HCT116 (cell line): Measurements from ENCODE around the gene TMCC1. TPM values are rescaled to one million over a fixed set of nuclear protein-coding genes. Genes with fewer than 3 reads are reported as not detected.

ENCODE experiments used
- ATAC-seq: fragments of 200-7000 bp; cut with Tn5 transposase; 2 replicates; pipeline ENCODE4 v1.9.1; 2020; ENCODE audit warnings: mild to moderate bottlenecking, moderate library complexity
- BruUV-seq: library from RNA; stranded (reverse); fragments of 400-500 nt; replicated peaks from 2 replicates; lab custom pipeline; 2021; lab: Mats Ljungman, UMichigan
- CTCF ChIA-PET: fragments of 300-600 bp; sonication (Branson Sonifier 250); formaldehyde crosslinking; loops from one replicate; lab custom pipeline; 2021; ENCODE audit warnings: antibody characterized with exemption; lab: Charles Lee
- POLR2A ChIA-PET: fragments of 300-600, 350-600 bp; sonication (Branson Sonifier 250); formaldehyde crosslinking; loops from one replicate; lab custom pipeline; 2021; ENCODE audit warnings: antibody characterized with exemption; lab: Charles Lee
- RAD21 ChIA-PET, 2 experiments: fragments of 300-600 bp; sonication (Branson Sonifier 250); formaldehyde crosslinking; loops; one replicate each; lab custom pipeline; 2023; ENCODE audit warnings: low total read pairs in 2 of 2; ENCODE audit not compliant: uncharacterized antibody in 2 of 2, unreplicated experiment in 2 of 2, low non-redundant PET in 1 of 2; lab: Charles Lee
- DNase-seq: peaks from one replicate; pipeline ENCODE4 v3.0.0-alpha.2; 2010; ENCODE audit warnings: low read depth, low spot score
- H2AFZ ChIP-seq: fragments of 200-600 bp; shearing (Covaris generic), sonication (generic); 2 replicates; pipeline ENCODE4 v1.6.1; 2017; ENCODE audit warnings: low read depth, mixed run types, mixed read lengths, antibody characterized with exemption, low read length; ENCODE audit not compliant: poor library complexity, severe bottlenecking
- H3K27ac ChIP-seq: 2 replicates; pipeline ENCODE4 v1.5.1; 2012; ENCODE audit warnings: low read depth, low read length
- H3K27me3 ChIP-seq: fragments of 200-600 bp; sonication (generic); 2 replicates; pipeline ENCODE4 v1.6.1; 2016; ENCODE audit warnings: mixed run types, low read length, mixed read lengths; ENCODE audit not compliant: insufficient read depth
- H3K36me3 ChIP-seq, 2 experiments: fragments of 200-500 bp in 1 of 2; fragments of 200-600 bp in 1 of 2; sonication (Bioruptor generic) in 1 of 2; sonication (generic) in 1 of 2; 2 replicates each; pipeline versions ENCODE4 v1.5.1 to v1.6.1; 2014 to 2016; ENCODE audit warnings: low read length in 2 of 2, inconsistent platforms in 1 of 2, mixed read lengths in 1 of 2, mixed run types in 1 of 2; ENCODE audit not compliant: insufficient read depth in 2 of 2, control insufficient read depth in 1 of 2
- H3K4me1 ChIP-seq, 2 experiments: fragments of 200-600 bp in 1 of 2; sonication (generic) in 1 of 2; 2 replicates each; pipeline versions ENCODE4 v1.5.1 to v1.6.1; 2012 to 2017; ENCODE audit warnings: low read length in 2 of 2, inconsistent platforms in 1 of 2, mild to moderate bottlenecking in 1 of 2, mixed read lengths in 1 of 2, mixed run types in 1 of 2, moderate library complexity in 1 of 2; ENCODE audit not compliant: insufficient read depth in 2 of 2, control insufficient read depth in 1 of 2
- H3K4me2 ChIP-seq: fragments of 200-600 bp; sonication (generic); 2 replicates; pipeline ENCODE4 v1.6.1; 2017; ENCODE audit warnings: mixed run types, low read length, mixed read lengths
- H3K4me3 ChIP-seq, 2 experiments: fragments of 200-600 bp in 1 of 2; sonication (generic) in 1 of 2; replicated peaks in 1 of 2; 2 replicates each; pipeline ENCODE4 v1.5.1; 2011 to 2016; ENCODE audit warnings: low read length in 2 of 2, control low read depth in 1 of 2, low read depth in 1 of 2, mild to moderate bottlenecking in 1 of 2, mixed read lengths in 1 of 2, mixed run types in 1 of 2
- H3K79me2 ChIP-seq: fragments of 200-600 bp; sonication (generic); 2 replicates; pipeline ENCODE4 v1.6.1; 2017; ENCODE audit warnings: mild to moderate bottlenecking, mixed run types, low read length, moderate library complexity, mixed read lengths; ENCODE audit not compliant: insufficient read depth
- H3K9ac ChIP-seq: fragments of 200-600 bp; sonication (generic); 2 replicates; pipeline ENCODE4 v1.6.1; 2016; ENCODE audit warnings: low read length, mixed read lengths
- H3K9me2 ChIP-seq: fragments of 200-600 bp; sonication (generic), shearing (Covaris generic); 2 replicates; pipeline ENCODE4 v1.6.1; 2017; ENCODE audit warnings: mixed run types, mild to moderate bottlenecking, moderate library complexity; ENCODE audit not compliant: insufficient read depth
- H3K9me3 ChIP-seq, 2 experiments: fragments of 200-500 bp in 1 of 2; fragments of 200-600 bp in 1 of 2; sonication (Bioruptor generic) in 1 of 2; sonication (generic) in 1 of 2; 2 replicates each; pipeline ENCODE4 v1.6.1; 2014 to 2017; ENCODE audit warnings: low read length in 2 of 2, mixed read lengths in 2 of 2, inconsistent platforms in 1 of 2, low read depth in 1 of 2, mild to moderate bottlenecking in 1 of 2, mixed run types in 1 of 2, moderate library complexity in 1 of 2; ENCODE audit not compliant: control insufficient read depth in 1 of 2, insufficient read depth in 1 of 2
- H4K20me1 ChIP-seq: fragments of 200-600 bp; sonication (generic), shearing (Covaris generic); 2 replicates; pipeline ENCODE4 v1.6.1; 2017; ENCODE audit warnings: mixed run types, mild to moderate bottlenecking, moderate library complexity; ENCODE audit not compliant: insufficient read depth
- CEBPB ChIP-seq: IDR thresholded peaks from 2 replicates; pipeline ENCODE4 v1.6.1; 2012; ENCODE audit warnings: low read depth
- EGR1 ChIP-seq: IDR thresholded peaks from 2 replicates; pipeline ENCODE4 v1.6.1; 2012; ENCODE audit warnings: low read depth
- JUND ChIP-seq: IDR thresholded peaks from 2 replicates; pipeline ENCODE4 v1.6.1; 2012
- MAX ChIP-seq: IDR thresholded peaks from 2 replicates; pipeline ENCODE4 v1.6.1; 2012
- POLR2AphosphoS5 ChIP-seq: IDR thresholded peaks from 2 replicates; pipeline ENCODE4 v1.6.1; 2011; ENCODE audit warnings: mild to moderate bottlenecking, low read depth, low read length, moderate library complexity
- SIN3A ChIP-seq: IDR thresholded peaks from 2 replicates; pipeline ENCODE4 v1.6.1; 2012; ENCODE audit warnings: low read depth
- SRF ChIP-seq: IDR thresholded peaks from 2 replicates; pipeline ENCODE4 v1.6.1; 2012; ENCODE audit warnings: low read depth
- ZBTB33 ChIP-seq: IDR thresholded peaks from 2 replicates; pipeline ENCODE4 v1.6.1; 2011; ENCODE audit warnings: mild to moderate bottlenecking, low read length, moderate library complexity; ENCODE audit not compliant: insufficient replicate concordance; ENCODE audit errors: extremely low read depth
- intact Hi-C: fragments of 100-400 bp; cut with micrococcal nuclease; formaldehyde crosslinking; loops from 2 replicates; pipeline ENCODE4 v1.10.0; 2022
- total RNA-seq: library from RNA; stranded (reverse); gene quantifications from one replicate; pipeline ENCODE4 v1.2.1, GENCODE V29; 2021; ENCODE audit not compliant: unreplicated experiment
- TF ChIP-seq, protein P1 (sequence below): IDR thresholded peaks from 2 replicates; pipeline ENCODE4 v1.6.1; 2012

The TMCC1 gene
- total RNA-seq, 1 experiment from 2014 or later: 32.5 TPM

- TF ChIP-seq JUND (no peak), CEBPB (no peak)
- Histone ChIP-seq H3K36me3 (no peaks in the 10 kb centered on the region), H3K4me1 (peaks cover 15 to 41% of the 10 kb centered on the region in 2 experiments), H3K79me2 (peaks cover 59% of the 10 kb centered on the region), H3K9me2 (no peaks in the 10 kb centered on the region), H2AFZ (no peak overlapping the region), H3K27ac (no peak overlapping the region; the same call in 1 of the 2 replicates), H3K4me3 (no peak overlapping the region), H3K9me3 (no peaks in the 10 kb centered on the region), H3K27me3 (no peaks in the 10 kb centered on the region), H3K9ac (no peak overlapping the region), H4K20me1 (no peaks in the 10 kb centered on the region), H3K4me2 (peak overlapping the region; percentile 34)
- intact Hi-C loops: no loop called here
- BruUV-seq: no TSS peak
- DNase-seq (no peak), ATAC-seq (no peak)
- ChIA-PET POLR2A (no interaction called here), CTCF (no interaction called here), RAD21 (interaction anchor here in 1 of 2 experiments (0.6 kb wide), 1 partner anchor 226 kb away, joined by 5 read pairs; no protein-coding TSS in a partner anchor)
Measured at GRCh38 chr3:129602730-129603560, 290.6 kb downstream of the TMCC1 start.

- CTCF ChIA-PET: no interaction called here
- Histone ChIP-seq H3K4me1 (peaks cover 15 to 40% of the 10 kb centered on the region in 2 experiments), H3K9me3 (no peaks in the 10 kb centered on the region), H3K9ac (no peak overlapping the region), H3K4me3 (no peak overlapping the region), H4K20me1 (no peaks in the 10 kb centered on the region), H3K4me2 (no peak overlapping the region), H2AFZ (no peak overlapping the region), H3K9me2 (no peaks in the 10 kb centered on the region), H3K27ac (no peak overlapping the region), H3K27me3 (no peaks in the 10 kb centered on the region), H3K79me2 (peaks cover 59% of the 10 kb centered on the region), H3K36me3 (no peaks in the 10 kb centered on the region)
- ATAC-seq: no peak
- no peak for DNase-seq
- POLR2A ChIA-PET: no interaction called here
- no TSS peak for BruUV-seq
- TF ChIP-seq ZBTB33 (no peak), SRF (no peak), EGR1 (no peak), MAX (no peak), POLR2AphosphoS5 (no peak), SIN3A (no peak)
- TF ChIP-seq, protein P1, sequence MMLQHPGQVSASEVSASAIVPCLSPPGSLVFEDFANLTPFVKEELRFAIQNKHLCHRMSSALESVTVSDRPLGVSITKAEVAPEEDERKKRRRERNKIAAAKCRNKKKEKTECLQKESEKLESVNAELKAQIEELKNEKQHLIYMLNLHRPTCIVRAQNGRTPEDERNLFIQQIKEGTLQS: no peak
- intact Hi-C loops: no loop called here
- RAD21 ChIA-PET: no interaction called here
Measured at GRCh38 chr3:129602309-129602708, 291.2 kb downstream of the TMCC1 start.
